ENCODE measurements around the gene C2orf81. TPM values are rescaled to one million over a fixed set of nuclear protein-coding genes. Genes with fewer than 3 reads are reported as not detected.

C2orf81 gene
- total RNA-seq, 4 donors from 2014 or later, result 0.34 to 2.4 (median 1.2) TPM

DNA sequence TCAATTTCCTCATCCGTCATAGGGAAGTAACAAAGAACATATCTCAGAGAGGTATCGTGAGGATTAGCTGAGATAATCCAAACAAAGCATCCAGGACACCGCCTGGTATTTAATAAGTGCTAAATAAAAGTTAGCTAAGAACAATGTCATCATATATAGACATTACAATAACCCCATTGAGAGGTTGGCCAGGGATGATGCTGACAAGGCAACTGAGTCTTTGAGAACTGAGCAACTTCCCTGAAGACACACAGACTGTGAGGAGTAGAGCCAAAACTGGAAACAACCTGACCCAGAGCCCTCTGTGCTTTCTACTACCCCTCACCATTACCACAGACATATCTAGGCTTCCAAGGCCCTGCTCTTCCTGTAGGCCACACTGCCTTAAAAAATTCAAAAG, 39.7 kb downstream of the C2orf81 start:
- TF ChIP-seq, protein P1, sequence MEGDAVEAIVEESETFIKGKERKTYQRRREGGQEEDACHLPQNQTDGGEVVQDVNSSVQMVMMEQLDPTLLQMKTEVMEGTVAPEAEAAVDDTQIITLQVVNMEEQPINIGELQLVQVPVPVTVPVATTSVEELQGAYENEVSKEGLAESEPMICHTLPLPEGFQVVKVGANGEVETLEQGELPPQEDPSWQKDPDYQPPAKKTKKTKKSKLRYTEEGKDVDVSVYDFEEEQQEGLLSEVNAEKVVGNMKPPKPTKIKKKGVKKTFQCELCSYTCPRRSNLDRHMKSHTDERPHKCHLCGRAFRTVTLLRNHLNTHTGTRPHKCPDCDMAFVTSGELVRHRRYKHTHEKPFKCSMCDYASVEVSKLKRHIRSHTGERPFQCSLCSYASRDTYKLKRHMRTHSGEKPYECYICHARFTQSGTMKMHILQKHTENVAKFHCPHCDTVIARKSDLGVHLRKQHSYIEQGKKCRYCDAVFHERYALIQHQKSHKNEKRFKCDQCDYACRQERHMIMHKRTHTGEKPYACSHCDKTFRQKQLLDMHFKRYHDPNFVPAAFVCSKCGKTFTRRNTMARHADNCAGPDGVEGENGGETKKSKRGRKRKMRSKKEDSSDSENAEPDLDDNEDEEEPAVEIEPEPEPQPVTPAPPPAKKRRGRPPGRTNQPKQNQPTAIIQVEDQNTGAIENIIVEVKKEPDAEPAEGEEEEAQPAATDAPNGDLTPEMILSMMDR (IDR thresholded peaks at IDR 0.05), result no peak
- no peak for TF ChIP-seq POLR2A (IDR thresholded peaks at IDR 0.05)
- H3K4me3 ChIP-seq (ENCODE audit: low read depth, poor library complexity, severe bottlenecking), result no peak overlapping the region
- intact Hi-C loops (cut with DNase I; ENCODE audit: low total_unique reads), result no loop called here
- 87% methylated on average over 3 of the region's 3 CpGs for WGBS, 2 donors
- no peak for DNase-seq (ENCODE audit: low spot score in 2 of 2)

DNA sequence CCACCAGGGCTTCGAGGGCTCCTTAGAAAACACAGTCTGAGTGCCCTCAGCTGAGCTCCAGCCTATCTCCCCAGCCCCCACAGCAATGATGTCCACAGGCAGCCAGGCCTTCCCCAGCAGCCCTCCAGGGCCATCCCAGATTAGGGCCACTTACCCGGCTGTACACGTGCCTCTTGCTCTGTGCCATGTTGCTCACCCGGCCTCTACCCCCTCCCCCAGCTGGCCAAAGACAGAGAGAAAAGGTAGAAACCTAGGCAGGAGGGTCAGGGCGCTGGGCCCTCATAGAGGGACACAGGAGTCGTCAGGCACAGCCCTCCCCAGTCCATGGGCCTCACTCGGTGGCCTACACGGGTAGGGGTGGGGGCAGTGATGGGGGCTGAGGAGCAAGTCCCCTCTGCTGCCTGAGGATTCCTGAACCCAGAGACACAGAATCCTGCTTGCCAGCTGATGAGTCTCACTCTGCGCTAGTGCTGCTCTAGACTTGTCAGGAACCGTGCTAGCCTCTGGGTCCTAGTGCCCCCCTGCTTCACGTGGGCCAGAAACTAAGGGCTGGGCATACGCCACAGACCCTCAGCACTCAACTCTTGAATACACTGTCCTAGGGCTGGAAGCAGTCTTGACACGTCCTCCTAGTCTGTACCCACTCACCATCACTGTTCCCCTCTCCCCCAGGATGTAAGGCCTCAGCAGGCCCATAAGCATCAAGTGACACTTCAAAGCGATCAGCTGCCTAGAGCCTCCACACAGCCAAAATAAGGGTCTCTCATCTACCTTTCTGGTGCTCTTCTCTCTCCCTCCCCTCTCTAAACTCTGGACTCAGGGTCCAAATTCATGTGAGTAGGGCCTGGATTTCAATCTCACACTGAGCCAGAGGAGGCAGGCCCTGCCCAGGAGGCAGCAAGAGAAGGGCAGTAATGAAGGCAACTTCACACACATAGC, 41.3 kb downstream of the C2orf81 start, which contains the start of gene DCTN1:
Gene DCTN1 (minus strand): TSS at position 461 of the 939 bp plus-strand sequence. CDS start 274 bp downstream, at position 187.
- WGBS, 2 donors, result 21 to 24% methylated on average over 14 of the region's 14 CpGs
- TF ChIP-seq POLR2A (IDR thresholded peaks at IDR 0.05), result no peak
- TF ChIP-seq, protein P1 (IDR thresholded peaks at IDR 0.05), result no peak
- intact Hi-C loops (cut with DNase I; ENCODE audit: low total_unique reads), result no loop called here
- H3K4me3 ChIP-seq (ENCODE audit: low read depth, poor library complexity, severe bottlenecking), result no peak within 1 kb of the TSS
- no peak for DNase-seq (ENCODE audit: low spot score in 2 of 2)

DNA sequence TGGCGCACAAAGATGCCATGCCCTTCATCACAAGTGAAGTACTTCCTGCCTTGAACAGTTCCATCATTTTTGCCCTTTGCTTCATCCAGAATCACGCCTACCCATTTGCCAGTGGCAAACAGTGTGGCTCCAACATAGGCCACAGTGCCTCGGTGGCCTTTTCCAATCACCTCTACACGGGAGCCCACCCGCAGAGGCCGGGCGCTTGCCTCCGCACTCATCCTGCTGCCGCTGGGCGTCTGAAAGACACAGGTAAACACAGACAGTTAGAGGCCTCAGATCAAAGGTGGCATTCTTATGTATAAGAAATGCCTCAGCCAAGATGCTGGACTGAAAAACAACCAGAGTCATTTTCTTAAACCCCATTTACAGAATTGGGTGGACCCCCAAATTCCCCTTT, 43.4 kb downstream of the C2orf81 start:
- H3K4me3 ChIP-seq (ENCODE audit: low read depth, poor library complexity, severe bottlenecking), result no peak overlapping the region
- intact Hi-C loops (cut with DNase I; ENCODE audit: low total_unique reads), result no loop called here
- TF ChIP-seq, protein P1 (IDR thresholded peaks at IDR 0.05), result no peak
- TF ChIP-seq POLR2A (IDR thresholded peaks at IDR 0.05), result no peak
- WGBS, 2 donors, result 90% methylated on average over 10 of the region's 10 CpGs
- no peak for DNase-seq (ENCODE audit: low spot score in 2 of 2)

DNA sequence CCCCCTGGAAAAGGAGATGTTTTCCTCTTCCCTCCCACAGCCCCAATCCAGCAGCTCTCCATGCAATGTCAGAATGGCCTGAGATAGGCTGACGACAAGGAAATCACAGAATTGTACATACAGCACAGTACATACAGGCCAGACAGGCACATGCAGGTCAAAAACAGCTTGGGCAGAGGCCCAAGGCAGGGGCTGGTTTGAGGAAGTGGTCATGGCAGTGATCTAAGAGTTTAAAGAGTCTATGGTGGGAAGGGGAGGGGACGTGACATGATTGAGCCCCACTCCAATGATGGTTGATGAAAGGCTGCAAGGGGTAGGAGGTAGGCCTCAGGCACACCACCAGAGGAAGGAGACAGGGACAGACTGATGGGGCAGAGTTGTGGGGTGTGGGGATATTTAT, 45.6 kb downstream of the C2orf81 start:
- no peak for DNase-seq (ENCODE audit: low spot score in 2 of 2)
- intact Hi-C loops (cut with DNase I; ENCODE audit: low total_unique reads), result no loop called here
- 79 to 88% methylated on average over 2 of the region's 2 CpGs for WGBS, 2 donors
- no peak for TF ChIP-seq POLR2A (IDR thresholded peaks at IDR 0.05)
- TF ChIP-seq, protein P1 (IDR thresholded peaks at IDR 0.05), result no peak
- no peak overlapping the region for H3K4me3 ChIP-seq (ENCODE audit: low read depth, poor library complexity, severe bottlenecking)

DNA sequence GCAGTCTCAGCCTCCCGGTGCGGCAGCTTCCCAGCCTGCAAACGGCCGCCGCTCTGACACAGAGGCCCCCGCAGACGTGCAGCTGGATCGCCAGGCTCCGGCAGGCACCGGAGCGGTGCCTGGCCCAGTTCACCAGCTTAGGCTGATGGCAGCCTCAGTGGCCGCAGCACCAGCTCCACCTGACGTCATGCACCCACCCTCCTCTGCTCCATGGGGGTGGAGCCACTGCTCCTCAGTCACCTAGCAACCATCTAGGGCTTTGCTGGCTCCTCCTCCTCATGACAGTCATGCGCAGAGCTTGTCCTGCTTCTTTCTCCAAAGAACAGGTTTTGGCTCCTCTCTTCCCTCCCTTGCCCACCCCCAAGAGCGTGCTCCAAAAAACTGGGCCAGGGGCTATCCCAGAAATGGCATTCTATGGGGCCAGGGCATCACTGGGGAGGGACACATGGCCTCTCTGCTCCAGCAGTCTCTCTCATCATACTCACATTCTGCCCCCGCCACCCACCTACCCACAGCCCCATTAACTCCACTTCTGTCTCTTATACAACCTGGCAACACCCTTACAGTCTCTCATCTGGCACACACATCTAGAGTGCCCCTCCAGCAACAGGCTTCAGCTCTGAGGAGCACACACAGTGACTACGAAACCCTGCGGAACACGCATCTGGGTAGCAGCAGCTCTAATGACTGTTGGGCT, 46.8 kb downstream of the C2orf81 start:
- H3K4me3 ChIP-seq (ENCODE audit: low read depth, poor library complexity, severe bottlenecking), result no peak overlapping the region
- peak in 1 of 2 donors; percentile 20 for DNase-seq (ENCODE audit: low spot score in 2 of 2)

More for the DNA sequence above, 46.8 kb downstream of the C2orf81 start:
- TF ChIP-seq, protein P1 (IDR thresholded peaks at IDR 0.05), result no peak
- no peak for TF ChIP-seq POLR2A (IDR thresholded peaks at IDR 0.05)
- intact Hi-C loops (cut with DNase I; ENCODE audit: low total_unique reads), result no loop called here
- 67 to 73% methylated on average over 11 to 18 of the region's 19 CpGs for WGBS, 2 donors

All from lower leg skin (tissue), 4 donors.